Stomach smooth muscle (tissue), 2 donors: ENCODE data around the gene PTPRN2.
"Not testable (repeated sequence)": the region's sequence is repeated elsewhere in the genome, so short reads cannot be mapped to it uniquely, and the experiment has no call there.

Experiments used
- H3K27ac ChIP-seq: one replicate; pipeline ENCODE4 v1.7.0; 2013; ENCODE audit warnings: mild to moderate bottlenecking, low read length, inconsistent platforms
- H3K27me3 ChIP-seq, 2 donors: one replicate each; pipeline ENCODE4 v1.7.0; 2013; ENCODE audit warnings: low read length in 2 of 2; ENCODE audit not compliant: insufficient read depth in 2 of 2, control insufficient read depth in 1 of 2
- H3K36me3 ChIP-seq, 2 donors: one replicate each; pipeline ENCODE4 v1.7.0; 2013; ENCODE audit warnings: low read length in 2 of 2; ENCODE audit not compliant: control insufficient read depth in 2 of 2, insufficient read depth in 2 of 2
- H3K4me1 ChIP-seq: one replicate; pipeline ENCODE4 v1.7.0; 2013; ENCODE audit warnings: low read length; ENCODE audit not compliant: control insufficient read depth, insufficient read depth
- H3K4me3 ChIP-seq, 2 donors: one replicate each; pipeline ENCODE4 v1.7.0; 2013; ENCODE audit warnings: low read length in 2 of 2
- H3K9ac ChIP-seq, 2 donors: one replicate each; pipeline ENCODE4 v1.7.0; 2013; ENCODE audit warnings: low read length in 2 of 2, mild to moderate bottlenecking in 1 of 2
- H3K9me3 ChIP-seq, 2 donors: one replicate each; pipeline ENCODE4 v1.7.0; 2013; ENCODE audit warnings: low read length in 2 of 2; ENCODE audit not compliant: control insufficient read depth in 2 of 2
- donor health status: healthy.
- donor health status: Pancreatic carcinoma.

The PTPRN2 gene

DNA sequence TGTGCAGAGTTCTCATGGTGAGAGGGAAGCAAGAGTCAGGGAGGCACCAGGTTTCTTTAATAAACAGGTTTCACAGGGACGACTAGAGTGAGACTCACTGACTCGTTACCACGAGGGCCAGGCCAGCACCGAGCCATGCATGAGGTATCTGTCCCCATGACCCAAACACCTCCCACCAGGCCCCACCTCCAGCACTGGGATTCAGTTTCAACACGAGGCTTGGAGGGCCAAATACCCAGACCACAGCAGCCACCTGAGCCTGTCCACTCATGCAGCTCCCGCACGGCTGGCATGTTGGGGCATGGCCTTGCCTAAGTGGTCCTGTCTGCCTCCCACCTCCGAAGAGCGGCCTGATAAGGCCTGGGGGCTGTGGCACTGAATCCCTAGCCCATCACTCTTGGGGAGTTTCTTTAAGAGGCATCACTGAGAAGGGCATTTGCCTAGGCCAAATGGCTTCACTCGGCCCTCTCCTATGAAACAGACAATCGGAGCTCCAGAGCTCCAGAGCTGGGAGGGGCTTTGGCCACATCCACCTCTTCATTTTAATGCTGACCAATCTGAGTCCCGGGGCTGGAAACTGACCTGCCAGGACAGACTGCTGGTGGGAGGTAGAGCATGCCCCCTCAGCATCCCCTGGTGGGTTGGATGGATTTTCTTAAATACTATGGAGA, 1093.0 kb downstream of the PTPRN2 start:
- H3K9me3 ChIP-seq, result peaks cover 2 to 6% of the 10 kb centered on the region in 2 donors
- no peaks in the 10 kb centered on the region for H3K36me3 ChIP-seq
- no peak overlapping the region for H3K4me3 ChIP-seq
- no peak overlapping the region for H3K9ac ChIP-seq
- no peak overlapping the region for H3K27ac ChIP-seq
- peaks cover 0 to 5% of the 10 kb centered on the region in 2 donors for H3K27me3 ChIP-seq
- no peaks in the 10 kb centered on the region for H3K4me1 ChIP-seq

DNA sequence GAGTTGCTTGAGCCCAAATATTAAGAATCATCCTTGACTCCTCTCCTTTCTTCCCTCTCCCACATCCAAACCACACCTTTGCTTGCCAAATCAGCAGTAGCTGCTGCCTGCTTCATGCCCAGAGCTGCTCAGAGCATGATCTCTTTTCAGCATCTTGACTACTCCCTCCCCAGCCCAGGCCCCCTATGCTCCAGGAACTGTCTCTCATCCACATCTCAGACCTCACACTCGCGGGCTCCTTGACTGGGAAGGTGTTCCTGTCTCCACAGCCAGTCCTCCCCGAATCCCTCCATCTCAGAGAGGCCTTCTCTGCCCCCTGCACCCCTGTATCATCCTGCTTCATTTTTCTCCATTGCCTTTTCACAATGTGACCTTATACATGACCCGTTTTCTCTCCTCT, 1093.8 kb downstream of the PTPRN2 start:
- H3K36me3 ChIP-seq, result no peaks in the 10 kb centered on the region
- peaks cover 0 to 5% of the 10 kb centered on the region in 2 donors for H3K27me3 ChIP-seq
- no peak overlapping the region for H3K4me3 ChIP-seq

DNA sequence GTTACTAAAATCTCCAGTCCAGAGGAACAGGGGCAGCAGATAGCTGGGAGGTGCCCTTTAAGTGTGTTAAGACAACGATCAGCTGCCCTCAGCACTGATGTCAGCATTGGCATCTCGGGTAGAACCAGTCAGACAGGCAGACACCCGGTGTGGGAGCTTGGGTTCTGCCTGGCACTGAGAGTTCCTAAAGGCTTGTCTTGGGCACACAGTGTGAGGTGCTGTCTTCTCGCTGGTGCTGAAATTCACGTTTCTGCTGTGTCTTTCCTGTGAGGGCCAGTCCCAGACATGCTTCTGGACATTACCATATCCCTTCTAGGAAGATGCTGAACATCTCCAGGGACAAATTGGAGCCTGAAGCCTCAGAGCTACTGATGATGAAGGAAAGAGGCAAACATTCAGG, 1094.6 kb downstream of the PTPRN2 start:
- H3K4me3 ChIP-seq, result no peak overlapping the region
- H3K9ac ChIP-seq, result no peak overlapping the region
- peaks cover 2 to 6% of the 10 kb centered on the region in 2 donors for H3K9me3 ChIP-seq
- H3K36me3 ChIP-seq, result no peaks in the 10 kb centered on the region
- no peaks in the 10 kb centered on the region for H3K4me1 ChIP-seq
- peaks cover 0 to 3% of the 10 kb centered on the region in 2 donors for H3K27me3 ChIP-seq
- no peak overlapping the region for H3K27ac ChIP-seq

More for the DNA sequence above, 1093.8 kb downstream of the PTPRN2 start:
- H3K9me3 ChIP-seq, result peaks cover 2 to 6% of the 10 kb centered on the region in 2 donors
- no peak overlapping the region for H3K27ac ChIP-seq
- no peaks in the 10 kb centered on the region for H3K4me1 ChIP-seq
- no peak overlapping the region for H3K9ac ChIP-seq

DNA sequence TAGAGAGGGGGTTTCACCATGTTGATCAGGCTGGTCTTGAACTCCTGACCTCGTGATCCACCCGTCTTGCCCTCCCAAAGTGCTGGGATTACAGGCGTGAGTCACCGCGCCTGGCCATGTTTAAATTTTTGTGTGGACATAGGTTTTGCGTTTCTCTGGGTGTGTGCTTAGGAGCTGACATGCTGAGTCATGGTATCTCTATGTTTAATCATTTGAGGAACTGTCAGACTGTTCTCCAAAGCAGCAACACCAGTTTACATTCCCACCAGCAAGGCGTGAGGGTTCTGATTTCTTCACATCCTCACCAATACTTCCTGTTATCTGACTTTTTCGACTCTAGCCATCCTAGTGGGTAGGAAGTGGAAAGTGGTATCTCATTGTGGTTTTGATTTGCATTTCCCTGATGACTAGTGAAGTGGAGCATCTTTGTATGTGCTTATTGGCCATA, 1097.1 kb downstream of the PTPRN2 start:
- Histone ChIP-seq H3K9ac (no peak overlapping the region), H3K9me3 (peaks cover 2 to 6% of the 10 kb centered on the region in 2 donors), H3K27ac (no peak overlapping the region), H3K4me1 (no peaks in the 10 kb centered on the region), H3K4me3 (no peak overlapping the region), H3K36me3 (no peaks in the 10 kb centered on the region), H3K27me3 (peaks cover 0 to 3% of the 10 kb centered on the region in 2 donors)

DNA sequence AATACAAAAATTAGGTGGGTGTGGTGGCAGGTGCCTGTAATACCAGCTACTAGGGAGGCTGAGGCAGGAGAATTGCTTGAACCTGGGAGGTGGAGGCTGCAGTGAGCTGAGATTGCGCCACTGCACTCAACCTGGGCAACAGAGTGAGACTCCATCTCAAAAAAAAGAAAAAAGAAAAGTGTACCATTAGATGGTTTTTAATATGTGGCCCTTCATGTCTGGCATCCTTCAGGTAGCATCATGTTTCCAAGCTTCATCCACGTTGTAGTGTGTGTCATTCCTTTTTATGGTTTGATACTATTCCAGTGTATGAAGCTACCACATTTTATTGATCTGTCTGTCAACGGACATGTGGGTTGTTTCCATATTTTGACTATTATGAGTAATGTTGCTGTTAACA, 1097.8 kb downstream of the PTPRN2 start:
- H3K4me1 ChIP-seq, H3K9ac ChIP-seq, H3K9me3 ChIP-seq, H3K27me3 ChIP-seq, H3K27ac ChIP-seq, H3K4me3 ChIP-seq, H3K36me3 ChIP-seq: not testable (repeated sequence)
